ENCODE data around the gene DPP6.

DPP6 gene

DNA sequence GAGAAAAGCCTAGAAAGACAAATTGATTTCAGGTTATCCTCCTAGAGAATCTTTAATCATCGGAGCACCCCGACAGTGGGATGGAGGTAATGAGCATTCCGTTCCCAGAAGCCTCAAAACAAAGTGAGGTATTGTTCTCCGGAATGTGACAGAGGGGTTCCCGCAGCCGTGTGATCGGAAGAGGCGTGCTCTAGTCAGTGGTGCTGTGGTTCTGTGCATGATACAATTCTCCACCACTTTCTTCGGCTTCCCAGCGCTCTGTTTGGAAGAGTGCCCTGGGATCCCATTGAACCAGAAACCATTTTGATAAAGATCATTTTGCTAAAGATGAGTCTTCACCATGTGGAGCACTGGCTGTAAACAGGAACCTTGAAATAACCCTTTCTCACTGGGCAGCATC lies 516.1 kb downstream of the DPP6 start:
- DNase-seq = no peak

DNA sequence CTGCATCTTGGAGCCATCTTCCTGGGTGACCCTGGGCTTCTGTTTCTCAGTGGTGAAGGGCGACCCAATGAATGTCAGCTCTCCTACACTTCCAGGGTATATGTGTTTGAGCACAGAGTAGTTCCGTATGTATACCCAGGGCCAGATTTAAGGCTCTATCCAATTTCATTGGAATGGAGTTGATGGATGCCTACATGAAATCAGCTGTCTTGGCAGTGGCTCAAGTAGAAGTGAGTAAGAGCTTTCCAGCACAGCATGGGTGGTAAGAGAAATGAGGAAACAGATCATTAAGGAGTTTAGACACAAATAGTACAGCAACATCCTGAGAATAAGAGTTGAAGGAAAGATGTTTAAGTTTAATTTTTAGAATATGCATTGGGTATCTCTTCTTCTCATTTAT lies 517.7 kb downstream of the DPP6 start:
- DNase-seq = no peak

DNA sequence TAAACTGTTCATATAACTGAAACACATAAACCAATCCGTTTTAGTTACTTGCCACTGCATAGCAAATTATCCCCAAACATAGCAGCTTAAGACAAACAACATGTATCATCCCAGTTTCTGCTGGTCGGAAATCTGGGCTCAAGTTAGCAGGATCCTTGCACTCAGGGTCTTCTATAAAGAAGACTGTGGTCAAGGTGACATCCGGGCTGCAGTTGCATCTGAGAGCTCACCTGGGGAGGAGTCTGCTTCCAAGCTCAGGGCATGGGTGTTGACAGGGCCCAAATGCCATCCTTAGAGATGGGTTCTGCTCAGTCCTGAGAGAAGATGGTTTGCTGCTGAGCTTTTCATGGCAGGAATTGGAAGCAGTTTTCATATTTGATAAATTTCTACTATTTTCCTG lies 519.6 kb downstream of the DPP6 start:
- DNase-seq = no peak

DNA sequence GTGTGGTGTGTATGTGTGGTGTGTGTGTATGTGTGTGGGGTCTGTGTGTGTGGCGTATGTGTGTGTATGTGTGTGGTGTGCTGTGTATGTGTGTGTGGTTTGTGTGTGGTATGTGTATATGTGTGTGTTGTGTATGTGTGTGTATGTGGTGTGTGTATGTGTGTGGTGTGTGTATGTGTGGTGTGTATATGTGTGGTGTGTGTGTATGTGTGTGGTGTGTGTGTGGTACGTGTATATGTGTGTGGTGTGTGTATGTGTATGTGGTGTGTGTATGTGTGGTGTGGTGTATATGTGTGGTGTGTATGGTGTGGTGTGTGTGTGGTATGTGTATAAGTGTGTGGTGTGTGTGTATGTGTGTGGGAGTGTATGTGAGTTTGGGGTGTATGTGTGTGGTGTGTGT lies 522.0 kb downstream of the DPP6 start:
- no peak for DNase-seq

DNA sequence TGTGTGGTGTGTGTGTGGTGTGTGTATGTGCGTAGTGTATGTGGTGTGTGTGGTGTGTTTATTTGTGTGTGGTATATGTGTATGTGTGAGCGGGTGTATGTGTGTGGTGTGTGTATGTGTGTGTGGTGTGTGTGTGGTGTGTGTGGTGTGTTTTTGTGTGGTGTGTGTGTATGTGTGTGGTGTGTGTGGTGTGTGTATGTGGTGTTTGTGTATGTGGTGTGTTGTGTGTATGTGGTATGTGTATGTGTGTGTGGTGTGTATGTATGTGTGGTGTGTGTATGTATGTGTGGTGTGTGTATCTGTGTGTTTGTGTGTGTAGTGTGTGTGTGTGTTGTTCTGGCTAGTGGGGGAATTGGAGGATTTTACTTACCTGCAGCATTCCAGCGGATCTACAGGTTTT lies 523.3 kb downstream of the DPP6 start:
- no peak for DNase-seq

DNA sequence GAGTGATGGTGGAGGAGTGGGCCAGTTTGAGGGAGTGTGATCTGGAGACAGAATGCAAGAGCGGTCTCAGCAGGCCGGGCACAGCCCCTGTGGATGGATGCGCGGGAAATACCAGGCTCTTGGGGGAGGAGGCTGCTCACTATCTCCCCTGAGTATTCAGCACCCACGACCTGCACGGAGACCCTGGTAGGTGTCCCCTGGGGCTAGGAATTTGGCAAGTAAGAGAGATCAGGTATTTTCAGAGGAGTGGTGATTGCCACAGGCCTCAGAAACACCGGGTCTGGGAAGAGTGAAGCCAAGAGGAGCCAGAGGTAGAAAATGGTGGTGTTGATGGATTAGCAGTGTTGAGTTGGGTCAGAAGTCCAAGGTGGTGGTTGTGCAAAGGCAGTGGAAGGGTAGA lies 524.4 kb downstream of the DPP6 start:
- DNase-seq = no peak

DNA sequence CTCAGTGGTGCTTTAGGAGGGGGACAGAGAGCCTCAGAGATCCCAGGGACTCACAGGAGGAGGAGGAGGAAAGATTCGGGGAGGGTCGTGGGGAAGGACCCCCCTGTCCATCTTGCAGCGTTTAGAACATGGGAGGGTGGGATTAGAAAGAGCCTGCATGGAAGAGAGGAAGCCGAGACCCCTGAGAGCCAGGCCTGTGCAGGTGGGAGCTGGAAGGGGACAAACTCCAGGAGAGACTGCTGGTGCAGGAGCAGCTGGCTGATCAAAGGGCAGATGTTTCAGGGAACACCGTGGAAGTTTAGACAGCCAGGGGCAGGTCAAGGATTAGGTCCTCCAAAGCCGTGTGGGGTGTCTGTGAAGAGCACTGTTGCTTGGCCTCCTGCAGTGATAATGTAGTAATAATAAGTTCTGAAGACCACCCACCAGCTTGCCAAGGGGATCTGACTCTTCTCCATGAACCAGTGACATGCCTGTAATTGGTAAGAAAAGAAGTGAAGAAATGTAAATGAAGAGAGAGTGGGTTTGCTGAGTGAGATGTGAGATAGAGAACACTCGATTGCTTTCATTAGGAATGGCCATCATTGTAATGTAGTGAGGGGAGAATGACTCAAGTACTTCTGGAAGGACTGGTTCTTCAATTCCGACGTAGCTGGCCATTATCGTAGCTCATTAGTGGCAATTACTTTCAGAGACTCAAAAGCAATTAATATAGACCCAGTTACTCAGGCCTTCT lies 525.1 kb downstream of the DPP6 start:
- no peak for DNase-seq

DNA sequence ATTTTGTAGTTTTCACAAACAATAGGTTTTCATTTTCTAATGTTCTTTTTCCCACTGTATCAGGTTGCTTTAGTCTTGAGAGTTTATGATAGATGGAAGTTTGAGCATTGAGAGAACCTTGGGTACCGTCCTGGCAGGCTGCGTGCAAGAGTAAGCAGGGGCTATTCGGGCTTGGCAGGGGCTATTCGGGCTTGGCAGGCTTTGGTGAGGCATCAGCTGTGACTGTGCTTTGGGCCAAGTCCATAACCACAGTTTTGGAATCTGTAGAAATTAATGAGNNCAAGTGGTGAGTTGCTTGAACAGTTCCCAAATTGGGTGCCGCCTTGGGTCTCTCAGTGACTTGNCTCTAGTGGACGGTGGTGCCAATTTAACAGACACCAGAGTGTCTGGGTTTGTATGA lies 526.1 kb downstream of the DPP6 start:
- no peak for DNase-seq

DNA sequence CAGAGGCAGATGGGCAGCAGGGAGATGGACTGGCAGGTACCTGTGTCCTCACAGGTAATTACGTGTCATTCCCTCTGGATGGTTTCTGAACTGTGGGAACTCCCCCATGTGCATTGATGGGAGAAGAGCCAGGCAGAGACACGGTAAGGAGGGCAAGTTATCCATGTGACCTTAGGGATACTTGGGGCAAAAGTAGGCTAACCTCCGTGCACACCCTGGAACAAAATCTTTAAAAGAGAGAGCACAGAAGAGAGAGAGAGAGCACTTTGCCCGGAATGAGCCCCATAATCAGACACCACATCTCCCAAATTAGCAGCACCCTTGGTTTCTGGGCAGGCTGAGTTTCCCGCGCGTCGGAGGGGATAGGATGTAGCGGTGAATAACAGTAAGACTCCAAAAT lies 527.5 kb downstream of the DPP6 start:
- no peak for DNase-seq

DNA sequence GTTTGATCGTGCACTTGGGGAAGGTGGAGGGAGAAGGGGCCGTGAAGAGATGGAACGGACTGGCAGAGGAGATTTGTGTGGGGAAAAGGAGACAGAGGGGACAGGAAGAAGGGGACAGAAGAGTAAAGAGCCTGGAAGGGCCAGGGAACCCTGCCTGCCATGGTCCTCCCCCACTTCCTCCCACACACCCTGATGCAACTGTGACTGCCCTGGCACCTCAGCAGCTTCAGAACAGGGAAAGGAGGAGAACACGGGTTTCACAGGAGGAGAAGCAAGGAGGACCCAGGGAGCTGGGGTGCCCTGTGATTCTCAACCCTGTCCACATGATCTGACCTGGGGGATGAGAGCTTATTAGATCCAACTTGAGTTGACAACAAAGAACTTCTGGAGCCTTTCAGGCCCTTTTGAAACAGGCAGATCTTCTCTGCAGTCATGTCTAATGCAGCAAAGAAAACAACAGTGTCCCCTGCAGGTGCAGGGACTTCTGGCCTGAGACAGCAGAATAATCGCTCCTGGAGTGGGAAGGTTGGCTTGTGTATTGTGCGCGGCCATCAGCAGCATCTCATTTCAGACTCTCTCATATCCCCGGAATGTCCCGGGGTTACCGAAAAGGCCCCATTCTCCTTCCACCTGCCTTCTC lies 529.2 kb downstream of the DPP6 start:
- no peak for DNase-seq

DNA sequence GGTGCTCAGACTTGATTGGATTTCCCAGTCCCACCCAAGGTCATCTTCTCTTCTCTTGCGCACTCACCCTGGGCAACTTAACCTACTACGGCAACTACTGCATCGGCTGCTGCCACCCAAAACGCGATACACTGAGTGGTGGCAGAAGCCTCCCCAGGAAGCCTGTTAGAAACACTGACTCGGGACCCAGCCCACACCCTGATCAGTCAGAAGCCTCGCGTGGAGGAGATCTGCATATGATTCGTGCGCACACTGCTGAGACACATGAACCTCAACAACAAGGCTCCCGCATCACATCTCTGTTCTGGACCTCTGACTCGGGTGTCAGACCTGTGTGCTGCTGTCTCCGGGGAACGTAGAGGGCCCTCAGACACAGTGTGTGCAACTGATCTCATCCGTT lies 531.3 kb downstream of the DPP6 start:
- no peak for DNase-seq

DNA sequence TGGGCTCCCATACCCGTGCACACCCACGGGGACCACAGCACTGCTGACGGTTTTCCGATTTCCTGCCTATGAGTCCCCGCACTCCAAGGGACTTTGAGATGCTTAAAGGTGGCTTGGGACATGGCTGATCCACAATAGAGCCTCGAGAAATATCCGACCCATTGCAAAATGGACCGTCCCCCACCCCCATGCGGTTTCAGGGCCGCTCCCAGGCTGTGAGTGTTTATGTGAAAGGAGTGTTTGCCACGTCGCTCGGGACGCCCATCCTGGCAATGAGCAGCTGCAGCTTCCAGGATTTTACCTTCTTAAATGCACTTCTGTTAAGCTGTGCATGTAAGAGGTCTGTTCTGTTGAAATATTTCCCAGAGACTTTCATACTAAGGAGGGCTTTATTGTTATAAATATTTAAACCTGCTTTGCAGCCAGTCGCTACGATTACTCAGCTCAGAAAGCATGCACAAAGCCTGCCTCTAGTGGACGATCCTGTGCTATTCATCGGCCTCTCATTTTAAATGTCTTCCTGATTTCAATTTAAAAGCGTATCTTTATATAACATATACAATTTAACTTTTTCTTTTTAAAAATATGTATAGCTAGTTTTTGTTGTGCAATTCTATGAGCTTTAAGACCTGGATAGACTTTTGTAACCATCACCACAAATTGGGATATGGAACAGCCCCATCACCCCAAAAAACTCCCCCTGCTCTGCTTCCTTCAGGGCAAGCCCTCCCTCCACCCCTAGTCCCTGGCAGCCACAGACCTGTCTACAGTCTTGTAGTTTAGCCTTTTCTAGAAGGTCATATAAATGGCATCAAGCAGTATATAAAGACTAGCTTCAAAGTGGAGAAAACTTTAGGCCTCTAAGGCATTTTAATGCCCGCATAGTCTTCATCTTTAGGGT lies 532.4 kb downstream of the DPP6 start:
- no peak for DNase-seq

DNA sequence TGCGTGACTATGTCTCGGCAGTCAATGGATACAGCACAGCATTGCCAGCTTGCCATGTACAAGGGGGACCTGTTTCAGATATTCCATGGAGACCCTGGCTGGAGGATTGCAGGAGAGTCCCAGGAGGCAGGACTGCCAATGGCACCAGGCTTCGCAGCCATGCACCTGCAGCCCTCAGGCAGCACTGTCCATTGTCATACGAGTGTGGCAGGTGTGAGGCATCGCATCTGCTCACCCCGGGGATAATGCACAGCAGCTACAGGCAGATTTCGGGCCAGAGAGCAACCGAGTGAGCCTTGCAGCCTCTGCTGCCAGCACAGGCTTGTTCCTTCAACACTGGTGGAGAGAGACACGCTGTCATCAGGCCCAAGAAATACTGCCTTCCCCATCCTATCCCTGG lies 535.6 kb downstream of the DPP6 start:
- no peak for DNase-seq

DNA sequence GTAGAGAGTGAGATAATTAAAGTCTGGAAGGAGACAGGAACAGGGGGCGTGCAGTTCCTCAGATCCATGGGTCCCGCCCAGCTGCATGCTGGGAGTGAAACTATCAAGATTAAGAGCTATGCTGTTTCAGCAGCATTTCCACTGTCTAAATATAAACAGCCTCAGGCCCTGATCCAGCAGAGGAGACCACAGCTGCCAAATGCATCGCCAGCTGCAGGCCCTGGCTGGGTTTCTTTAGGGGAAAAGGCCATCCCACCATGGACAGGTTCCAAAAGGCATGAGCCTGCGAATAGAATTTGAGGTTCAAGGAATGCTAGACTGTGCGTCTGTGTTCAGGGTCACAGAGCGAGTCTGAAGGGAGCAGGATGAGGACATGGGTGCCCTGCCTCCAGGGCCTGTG lies 539.3 kb downstream of the DPP6 start:
- no peak for DNase-seq

DNA sequence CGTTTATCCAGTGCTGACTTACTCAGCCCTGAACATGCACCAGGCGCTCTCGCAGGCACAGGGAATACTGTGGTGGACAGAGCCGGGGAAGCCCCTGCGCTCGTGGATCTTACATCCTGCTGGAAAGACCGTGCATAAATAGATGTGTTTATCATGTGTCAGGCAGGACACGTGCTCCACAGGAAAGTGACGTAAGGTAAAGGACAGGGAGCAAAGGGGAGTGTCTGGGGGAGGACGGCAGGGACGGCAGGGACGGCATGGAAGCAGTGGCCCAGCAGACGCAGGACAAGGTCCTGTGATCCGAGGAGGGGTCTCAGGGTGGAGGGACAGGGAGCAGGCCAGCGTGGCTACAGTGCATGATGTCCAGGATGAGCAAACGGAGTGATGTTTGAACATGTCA lies 540.2 kb downstream of the DPP6 start:
- no peak for DNase-seq

DNA sequence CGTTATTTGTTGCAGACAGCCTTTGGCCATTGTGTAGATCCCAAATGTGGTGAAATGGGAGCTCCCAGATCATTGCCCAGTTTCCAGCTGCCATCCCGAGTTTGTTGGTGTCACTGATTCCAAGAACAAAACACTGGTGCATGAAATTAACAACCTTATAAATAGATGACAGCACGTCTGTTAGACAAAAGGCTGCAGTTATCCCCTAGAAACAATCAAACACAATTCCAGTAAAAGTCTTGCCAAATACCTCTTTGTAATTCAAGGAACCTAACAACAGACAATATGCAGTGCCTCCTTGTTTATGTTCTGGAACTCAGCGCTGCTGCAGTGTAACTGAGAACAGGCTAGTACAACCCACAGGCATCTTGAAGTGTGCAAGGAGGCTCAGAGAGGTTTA lies 546.2 kb downstream of the DPP6 start:
- no peak for DNase-seq

DNA sequence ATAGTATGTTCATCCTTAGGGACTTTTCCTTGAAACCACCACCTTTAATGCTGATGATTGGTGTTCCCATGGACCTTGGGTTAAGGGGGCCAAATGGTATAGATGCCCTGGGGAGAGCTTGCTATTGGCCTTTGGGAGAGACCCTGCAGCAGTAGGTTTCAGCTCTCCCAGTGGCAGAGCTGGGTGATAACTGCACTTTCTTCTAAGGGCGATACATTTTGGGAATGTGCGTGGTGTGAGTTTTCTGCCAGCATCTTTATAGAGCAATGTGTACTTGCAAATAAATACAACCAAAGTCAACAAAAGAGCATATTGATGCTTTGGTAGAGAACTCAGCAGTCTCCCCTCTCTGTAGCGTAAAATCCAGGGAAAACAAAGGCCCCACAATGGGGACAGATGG lies 546.7 kb downstream of the DPP6 start:
- DNase-seq = no peak

DNA sequence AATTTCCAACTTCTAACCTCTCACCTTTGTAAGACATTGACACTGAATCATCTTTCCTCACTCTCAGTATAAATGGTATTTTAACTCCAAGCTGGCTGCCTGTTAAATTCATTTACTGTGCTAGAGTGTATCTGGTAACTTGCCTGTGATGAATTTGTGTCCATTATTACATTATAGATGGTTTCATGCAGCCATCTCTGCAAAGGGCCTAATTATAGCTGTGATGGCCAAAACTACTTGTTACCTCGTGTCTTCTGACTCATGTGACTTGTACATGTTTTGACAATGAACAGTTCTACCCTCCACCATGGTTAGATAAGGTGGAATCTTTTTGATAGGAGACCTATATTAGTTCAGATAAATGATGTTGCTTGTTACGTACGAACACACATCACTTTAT lies 558.7 kb downstream of the DPP6 start:
- no peak for DNase-seq

DNA sequence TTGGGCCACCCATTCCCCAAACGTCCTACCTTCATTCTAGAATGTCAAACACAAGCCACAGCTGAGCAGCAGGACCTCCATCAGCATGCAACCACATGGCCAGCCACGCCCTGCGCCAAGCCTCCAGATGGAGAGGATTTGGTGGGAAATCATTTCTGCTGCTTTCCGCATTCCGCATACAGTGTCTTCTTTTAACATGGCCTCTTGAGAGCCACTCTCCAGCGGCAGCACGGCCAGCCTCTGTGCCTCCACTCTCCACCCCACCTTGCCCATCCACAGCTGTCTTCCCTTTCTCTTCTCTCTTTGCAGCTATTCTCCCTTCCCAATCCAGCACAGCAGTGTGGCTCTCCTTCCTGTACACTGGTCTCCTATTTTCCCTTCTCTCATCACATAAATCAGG lies 561.6 kb downstream of the DPP6 start:
- no peak for DNase-seq

DNA sequence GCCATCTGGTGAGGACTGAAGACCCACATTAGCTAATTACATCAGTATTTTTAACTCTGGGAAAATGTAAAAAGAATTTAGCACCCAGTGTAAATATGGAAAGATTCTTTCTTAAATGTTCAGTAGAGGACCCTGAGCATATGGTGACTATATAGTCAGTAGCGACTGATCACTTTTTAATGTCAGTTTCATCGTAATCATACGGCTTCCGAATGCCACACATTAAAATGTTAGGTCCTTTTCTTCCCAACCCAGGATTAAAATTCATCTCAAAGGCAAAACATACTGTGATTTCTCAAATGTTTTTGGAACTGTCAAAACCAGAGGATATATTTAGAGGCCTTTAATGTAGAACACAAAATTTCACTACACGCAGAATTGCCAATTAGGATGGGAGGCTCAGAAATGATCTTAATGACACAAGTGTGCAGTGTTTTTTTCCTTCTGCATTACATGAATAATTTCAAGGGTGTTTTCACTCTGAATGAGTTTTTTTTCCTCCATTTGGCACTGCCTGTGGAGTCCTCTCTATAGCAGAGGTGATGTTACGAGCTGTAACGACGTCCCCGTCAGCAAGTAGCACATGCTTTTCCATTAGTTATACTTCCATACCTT lies 568.0 kb downstream of the DPP6 start:
- no peak for DNase-seq

DNA sequence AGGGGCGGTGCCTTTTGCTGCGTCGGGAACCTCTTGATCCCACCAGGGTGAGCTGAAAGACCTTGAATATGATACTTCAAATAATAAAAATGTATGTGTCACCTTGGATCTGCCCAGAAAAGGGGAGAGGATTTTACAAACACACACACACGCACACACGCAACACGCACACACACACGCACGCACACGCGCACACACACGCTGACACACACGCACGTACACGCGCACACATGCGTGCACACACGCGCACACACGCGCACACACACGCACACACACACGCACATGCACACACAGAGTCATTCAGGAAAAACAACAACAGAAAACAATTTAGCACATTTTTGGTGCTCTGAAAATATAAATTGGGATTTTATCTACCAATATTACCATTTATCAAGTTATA lies 571.2 kb downstream of the DPP6 start:
- no peak for DNase-seq

DNA sequence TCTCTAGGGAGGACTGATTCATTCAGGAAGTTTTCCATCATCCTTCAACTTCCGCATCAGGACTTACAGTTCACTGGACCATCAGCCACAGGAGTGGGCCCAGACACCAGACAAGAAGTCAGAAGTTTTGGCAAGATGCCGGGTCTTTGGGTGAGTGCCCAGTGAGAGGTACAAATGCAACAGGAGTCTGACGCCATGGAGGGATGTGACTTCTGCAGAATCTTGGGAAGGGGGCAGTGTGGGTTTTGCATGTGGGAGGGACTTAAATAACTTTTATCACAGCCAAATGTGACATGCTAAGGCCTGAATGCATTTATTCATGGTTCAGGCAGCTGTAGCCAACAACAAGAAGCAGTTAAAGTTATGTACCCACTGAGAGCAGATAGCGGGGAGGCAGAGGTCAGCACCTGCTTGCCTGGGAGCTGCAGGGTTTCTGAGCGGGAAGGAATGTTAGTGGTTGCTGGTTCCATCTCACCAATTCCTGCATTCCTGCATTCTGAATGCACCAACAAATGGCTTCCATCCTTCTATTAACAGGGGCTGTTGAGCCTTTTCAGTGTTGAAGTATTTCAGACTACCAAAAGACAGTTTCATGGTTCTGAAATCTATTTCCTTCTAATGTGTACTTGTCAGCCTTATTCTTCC lies 575.6 kb downstream of the DPP6 start:
- DNase-seq = no peak

DNA sequence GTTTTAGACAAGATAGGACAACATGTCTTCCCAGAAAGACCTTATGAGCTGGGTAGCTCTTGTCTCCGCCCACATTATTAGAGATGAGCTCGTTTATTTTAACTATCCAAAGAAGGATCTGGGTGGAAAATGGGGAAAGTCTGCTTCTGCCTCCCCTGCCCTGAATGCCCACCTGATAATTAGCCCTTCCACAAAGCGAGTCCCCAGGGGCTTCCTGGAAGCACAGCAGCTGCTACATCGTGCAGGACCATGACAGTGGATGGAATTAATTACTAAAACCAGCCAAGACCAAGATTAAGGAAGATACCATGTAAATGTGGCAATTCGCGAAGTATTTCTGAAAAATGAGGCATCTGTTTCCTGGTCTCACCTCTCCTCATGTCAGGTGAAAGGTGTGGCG lies 576.4 kb downstream of the DPP6 start:
- DNase-seq = no peak

Data from activated CD4-positive, alpha-beta T cell treated with anti-CD3 and anti-CD28 coated beads, Interleukin-10, Interleukin-2, amounts not matched to agents 100 ng/mL and 50 ng/mL, durations not matched to agents 16 hours and 8 hours (primary cell).